HUES48 (cell line): Measurements from ENCODE around the gene NKD1.

ENCODE experiments used
- H3K27ac ChIP-seq: one replicate; pipeline ENCODE4 v1.7.0; 2013; ENCODE audit warnings: low read depth, low read length, inconsistent platforms
- H3K27me3 ChIP-seq: 2 replicates; pipeline ENCODE4 v1.6.1; 2013; ENCODE audit warnings: mild to moderate bottlenecking, low read length; ENCODE audit not compliant: control insufficient read depth, insufficient read depth
- H3K36me3 ChIP-seq: 2 replicates; pipeline ENCODE4 v1.6.1; 2013; ENCODE audit warnings: low read length; ENCODE audit not compliant: control insufficient read depth, insufficient read depth
- H3K4me1 ChIP-seq: 2 replicates; pipeline ENCODE4 v1.6.1; 2013; ENCODE audit warnings: mild to moderate bottlenecking, low read length; ENCODE audit not compliant: control insufficient read depth, insufficient read depth
- H3K4me3 ChIP-seq: 2 replicates; pipeline ENCODE4 v1.5.1; 2013; ENCODE audit warnings: mild to moderate bottlenecking, low read depth, low read length
- H3K9ac ChIP-seq: 2 replicates; pipeline ENCODE4 v1.6.1; 2013; ENCODE audit warnings: mild to moderate bottlenecking, low read depth, low read length, moderate library complexity
- H3K9me3 ChIP-seq: 2 replicates; pipeline ENCODE4 v1.6.1; 2013; ENCODE audit warnings: low read length; ENCODE audit not compliant: control insufficient read depth, insufficient read depth

The NKD1 gene

DNA sequence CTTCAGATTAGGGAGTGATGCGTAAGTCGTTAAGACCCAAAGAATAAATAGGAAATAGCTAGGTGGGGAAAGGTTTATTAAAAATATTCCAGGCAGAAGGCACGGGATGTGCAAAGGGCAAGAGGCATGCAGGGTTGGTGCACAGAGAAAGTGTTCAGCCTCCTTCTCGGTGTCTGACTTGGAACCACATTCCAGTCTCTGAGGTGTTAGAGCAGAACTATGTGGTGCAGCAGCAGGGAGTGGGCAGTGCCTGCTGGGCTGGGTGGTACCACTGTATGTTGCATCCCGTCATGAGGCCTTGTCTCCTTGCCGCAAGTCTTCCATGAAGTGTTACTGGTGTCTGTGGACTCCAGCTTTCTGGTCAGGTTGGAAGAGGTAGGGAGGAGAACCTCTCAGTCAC lies 11.1 kb downstream of the NKD1 start:
- Histone ChIP-seq H3K36me3 (no peaks in the 10 kb centered on the region), H3K9me3 (no peaks in the 10 kb centered on the region), H3K9ac (no peak overlapping the region), H3K27me3 (no peaks in the 10 kb centered on the region), H3K4me1 (no peaks in the 10 kb centered on the region), H3K4me3 (no peak overlapping the region), H3K27ac (no peak overlapping the region)

DNA sequence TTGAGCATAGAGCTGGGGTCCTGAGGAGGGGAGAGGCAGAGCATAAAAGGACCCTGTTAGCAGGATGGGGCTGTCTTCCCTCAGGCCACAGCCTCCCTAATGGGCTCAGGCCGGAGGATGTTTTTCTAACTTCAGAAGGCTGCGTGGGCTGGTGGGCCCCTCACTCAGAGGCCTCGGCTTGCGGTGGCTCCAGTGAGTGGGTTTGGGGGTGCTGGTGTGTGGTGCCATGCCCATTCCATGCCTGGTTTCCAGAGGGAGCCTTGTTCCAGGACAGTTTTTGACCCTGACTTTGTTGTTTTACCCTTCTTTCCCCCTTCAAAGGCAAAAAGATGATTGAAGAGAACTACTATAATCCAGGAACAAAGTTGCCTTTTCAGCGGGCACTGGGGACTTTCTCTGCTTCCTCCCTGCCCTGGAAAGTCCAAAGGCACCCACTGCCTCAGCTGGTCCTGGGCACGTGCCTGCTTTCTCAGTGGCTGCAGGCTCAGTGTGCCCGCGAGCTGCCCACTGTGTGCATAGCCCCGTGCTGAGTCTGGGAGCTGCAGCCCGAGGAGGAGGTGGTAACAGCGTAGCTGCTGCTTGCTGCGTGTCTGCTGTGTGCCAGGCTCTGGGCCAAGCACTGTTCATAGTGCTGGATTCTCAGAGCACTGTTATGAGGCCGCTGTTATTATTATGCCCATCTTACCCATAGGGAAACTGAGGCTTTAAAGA lies 11.8 kb downstream of the NKD1 start:
- no peaks in the 10 kb centered on the region for H3K4me1 ChIP-seq
- H3K27ac ChIP-seq = no peak overlapping the region
- H3K27me3 ChIP-seq = no peaks in the 10 kb centered on the region
- H3K9ac ChIP-seq = no peak overlapping the region
- H3K9me3 ChIP-seq = no peaks in the 10 kb centered on the region
- H3K36me3 ChIP-seq = no peaks in the 10 kb centered on the region
- no peak overlapping the region for H3K4me3 ChIP-seq

DNA sequence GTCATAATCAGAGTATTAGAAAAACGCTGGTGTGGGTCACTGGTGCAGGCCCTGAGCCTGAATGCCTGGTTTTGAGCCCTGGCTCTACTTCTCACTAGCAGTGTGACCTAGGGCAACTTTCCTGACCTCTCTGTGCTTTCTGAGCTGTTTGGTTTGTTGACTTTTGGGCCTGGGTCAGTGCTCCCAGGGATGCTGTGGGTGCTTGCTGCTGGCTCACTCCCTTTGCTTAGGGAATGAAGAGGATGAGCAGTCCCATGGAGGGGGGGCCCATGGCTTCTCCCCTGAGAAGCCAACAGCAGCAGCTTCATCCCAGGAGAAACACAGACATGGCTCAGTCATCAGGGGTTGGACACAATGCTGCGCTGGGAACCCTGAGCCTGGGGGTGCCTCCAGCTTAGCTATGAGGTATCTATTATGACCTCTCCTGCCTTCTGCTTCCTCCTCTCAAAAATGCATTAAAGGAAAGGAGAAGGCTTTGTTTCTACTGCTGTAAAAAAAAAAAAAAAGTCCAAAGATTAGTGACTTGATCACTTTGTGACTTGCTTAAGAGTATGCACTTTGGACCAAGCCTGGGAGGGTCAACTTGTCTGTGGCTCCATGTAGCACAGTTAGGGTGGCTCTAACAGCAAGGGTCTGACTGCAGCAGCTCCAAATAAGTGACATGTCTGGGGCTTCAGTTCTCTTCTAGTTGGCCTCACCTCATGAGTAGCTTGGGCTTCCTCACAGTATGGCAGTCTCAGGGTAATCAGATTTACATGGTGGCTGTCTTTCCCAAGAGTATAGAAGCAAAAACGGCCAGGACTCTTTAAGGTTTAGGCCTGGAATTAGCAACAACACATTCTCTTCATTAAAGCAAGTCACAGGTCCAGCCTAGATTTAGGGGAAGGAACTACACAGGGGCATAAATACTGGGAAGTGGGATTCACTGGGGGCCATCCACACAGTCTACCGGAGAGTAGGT lies 13.0 kb downstream of the NKD1 start:
- H3K36me3 ChIP-seq = no peaks in the 10 kb centered on the region
- H3K9ac ChIP-seq = no peak overlapping the region
- no peaks in the 10 kb centered on the region for H3K9me3 ChIP-seq
- H3K4me3 ChIP-seq = no peak overlapping the region
- H3K4me1 ChIP-seq = no peaks in the 10 kb centered on the region
- H3K27ac ChIP-seq = no peak overlapping the region
- no peaks in the 10 kb centered on the region for H3K27me3 ChIP-seq

DNA sequence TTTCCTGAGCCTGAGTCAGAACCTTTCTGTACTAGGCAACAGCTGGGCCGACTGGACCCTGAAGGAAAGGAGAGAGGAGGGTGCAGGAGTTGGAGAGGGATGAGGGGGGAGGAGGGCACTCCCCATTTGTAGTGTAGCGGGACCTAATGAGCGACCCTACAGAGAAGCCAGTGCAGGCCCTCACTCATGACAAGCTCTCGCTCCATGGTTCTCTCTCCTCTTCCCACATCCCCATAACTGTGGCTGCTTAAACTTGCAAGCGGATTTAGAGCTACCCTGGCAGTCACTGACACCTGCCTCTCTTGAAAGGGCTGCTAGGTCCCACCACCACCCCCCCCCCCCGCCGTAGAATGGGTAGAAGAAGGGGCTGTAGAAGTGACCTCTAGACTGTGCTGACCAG lies 14.5 kb downstream of the NKD1 start:
- Histone ChIP-seq H3K9ac (no peak overlapping the region), H3K36me3 (no peaks in the 10 kb centered on the region), H3K4me3 (no peak overlapping the region), H3K4me1 (no peaks in the 10 kb centered on the region), H3K9me3 (no peaks in the 10 kb centered on the region), H3K27ac (no peak overlapping the region), H3K27me3 (no peaks in the 10 kb centered on the region)

DNA sequence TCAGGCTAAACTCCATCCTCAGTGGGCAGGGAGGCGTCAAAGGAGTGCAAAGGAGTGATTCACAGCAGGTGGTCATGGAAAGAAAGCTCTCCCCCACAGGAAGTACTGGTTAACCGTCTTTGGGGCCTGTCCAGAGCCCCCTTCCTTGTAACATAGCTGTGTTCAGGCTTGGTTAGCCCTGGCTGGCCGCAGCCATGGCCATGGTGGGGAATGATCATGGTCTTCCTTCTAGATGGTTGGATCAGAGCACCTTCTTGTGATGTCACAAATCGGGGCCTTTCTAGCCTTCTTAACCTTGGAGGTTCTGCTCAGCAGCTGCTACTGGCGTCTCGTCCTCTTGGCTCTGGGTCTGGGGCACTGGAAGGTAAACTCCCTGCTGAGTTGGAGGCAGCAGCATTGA lies 15.8 kb downstream of the NKD1 start:
- H3K27ac ChIP-seq = no peak overlapping the region
- H3K4me3 ChIP-seq = no peak overlapping the region
- H3K9ac ChIP-seq = no peak overlapping the region
- H3K36me3 ChIP-seq = no peaks in the 10 kb centered on the region
- H3K9me3 ChIP-seq = no peaks in the 10 kb centered on the region
- no peaks in the 10 kb centered on the region for H3K4me1 ChIP-seq
- H3K27me3 ChIP-seq = no peaks in the 10 kb centered on the region

DNA sequence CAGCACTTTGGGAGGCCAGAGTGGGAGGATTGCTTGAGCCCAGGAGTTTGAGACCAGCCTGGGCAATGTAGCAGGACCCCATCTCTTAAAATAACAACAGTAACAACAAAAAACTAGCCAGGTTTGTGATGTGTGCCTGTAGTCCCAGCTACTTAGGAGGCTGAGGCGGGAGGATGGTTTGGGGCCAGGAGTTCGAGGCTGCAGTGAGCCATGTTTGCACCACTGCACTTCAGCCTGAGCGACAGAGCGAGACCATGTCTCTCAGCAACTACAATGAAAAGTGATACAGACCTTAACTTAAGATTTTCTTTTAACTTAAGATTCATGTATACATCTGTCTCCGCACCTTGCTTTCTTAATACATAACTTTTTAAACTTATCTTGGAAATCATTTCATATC lies 17.2 kb downstream of the NKD1 start:
- H3K9ac ChIP-seq = no peak overlapping the region
- no peaks in the 10 kb centered on the region for H3K9me3 ChIP-seq
- no peak overlapping the region for H3K4me3 ChIP-seq
- H3K27me3 ChIP-seq = no peaks in the 10 kb centered on the region
- H3K36me3 ChIP-seq = no peaks in the 10 kb centered on the region
- H3K4me1 ChIP-seq = no peaks in the 10 kb centered on the region
- H3K27ac ChIP-seq = no peak overlapping the region

DNA sequence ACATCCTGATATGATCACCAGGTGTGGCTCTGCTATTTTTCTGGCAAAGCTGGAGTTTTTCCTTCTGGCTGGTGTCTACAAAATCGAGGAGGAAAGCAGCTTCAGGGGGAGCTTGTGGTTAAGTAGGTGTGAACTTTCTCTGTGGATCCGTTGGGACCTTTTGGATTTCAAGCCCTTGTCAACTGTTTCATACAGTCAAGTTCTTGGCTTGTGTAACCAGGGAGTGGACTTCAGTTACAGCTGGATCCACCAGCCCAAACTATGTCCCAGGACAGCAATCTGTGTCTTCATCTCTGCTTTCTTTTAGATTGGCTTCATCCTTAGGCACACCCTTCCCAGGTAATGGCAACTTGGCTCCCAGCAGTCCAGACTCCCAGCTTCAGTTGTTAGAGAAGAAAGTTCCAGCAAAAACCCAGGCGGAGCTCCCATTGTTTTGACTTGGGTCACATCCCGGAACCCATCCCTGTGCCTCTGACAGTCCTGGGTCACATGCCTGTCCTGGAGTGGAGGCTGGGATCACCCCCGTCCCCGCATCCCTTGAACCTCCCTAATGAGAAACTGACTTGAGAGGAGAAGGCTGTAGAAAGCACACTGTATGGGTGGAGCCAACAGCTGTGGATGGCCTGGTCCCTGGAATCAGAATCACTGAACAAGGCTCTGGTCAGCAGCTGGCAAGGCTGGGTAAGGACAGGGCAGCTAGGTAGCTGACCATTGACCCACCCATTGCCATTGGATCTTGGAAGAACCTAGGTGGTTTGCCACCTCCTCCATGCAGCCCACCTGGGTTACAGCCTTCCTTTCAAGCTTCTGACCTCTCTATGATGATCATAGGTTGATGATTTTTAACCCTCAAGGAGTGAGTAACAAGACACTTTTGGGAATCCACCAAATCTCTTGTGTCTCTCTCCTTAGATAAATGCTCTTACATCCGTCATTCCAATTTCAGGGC lies 18.1 kb downstream of the NKD1 start:
- Histone ChIP-seq H3K9me3 (no peaks in the 10 kb centered on the region), H3K27ac (no peak overlapping the region), H3K4me3 (no peak overlapping the region), H3K27me3 (no peaks in the 10 kb centered on the region), H3K4me1 (no peaks in the 10 kb centered on the region), H3K36me3 (no peaks in the 10 kb centered on the region), H3K9ac (no peak overlapping the region)

DNA sequence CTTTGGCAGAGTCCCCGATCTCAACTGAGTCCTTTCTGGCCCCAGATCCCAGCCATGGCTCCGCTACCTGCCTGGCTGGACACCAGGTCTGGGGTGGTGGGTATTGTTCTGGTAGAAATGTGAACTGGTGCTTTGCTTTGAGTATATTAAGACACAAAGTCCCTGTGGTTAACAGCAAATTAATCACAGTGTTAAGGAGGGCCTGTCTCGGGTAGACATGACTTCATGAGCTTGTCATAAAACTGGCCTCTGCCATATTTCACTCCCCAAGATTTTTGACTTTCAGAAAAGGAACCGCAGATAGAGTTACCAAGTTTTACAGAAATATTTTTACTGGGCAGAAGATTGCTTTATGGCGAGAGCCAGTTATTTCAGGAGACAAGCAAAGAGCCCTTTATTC lies 19.5 kb downstream of the NKD1 start:
- Histone ChIP-seq H3K36me3 (no peaks in the 10 kb centered on the region), H3K27me3 (no peaks in the 10 kb centered on the region), H3K9me3 (no peaks in the 10 kb centered on the region), H3K9ac (no peak overlapping the region), H3K27ac (no peak overlapping the region), H3K4me3 (no peak overlapping the region), H3K4me1 (no peaks in the 10 kb centered on the region)

DNA sequence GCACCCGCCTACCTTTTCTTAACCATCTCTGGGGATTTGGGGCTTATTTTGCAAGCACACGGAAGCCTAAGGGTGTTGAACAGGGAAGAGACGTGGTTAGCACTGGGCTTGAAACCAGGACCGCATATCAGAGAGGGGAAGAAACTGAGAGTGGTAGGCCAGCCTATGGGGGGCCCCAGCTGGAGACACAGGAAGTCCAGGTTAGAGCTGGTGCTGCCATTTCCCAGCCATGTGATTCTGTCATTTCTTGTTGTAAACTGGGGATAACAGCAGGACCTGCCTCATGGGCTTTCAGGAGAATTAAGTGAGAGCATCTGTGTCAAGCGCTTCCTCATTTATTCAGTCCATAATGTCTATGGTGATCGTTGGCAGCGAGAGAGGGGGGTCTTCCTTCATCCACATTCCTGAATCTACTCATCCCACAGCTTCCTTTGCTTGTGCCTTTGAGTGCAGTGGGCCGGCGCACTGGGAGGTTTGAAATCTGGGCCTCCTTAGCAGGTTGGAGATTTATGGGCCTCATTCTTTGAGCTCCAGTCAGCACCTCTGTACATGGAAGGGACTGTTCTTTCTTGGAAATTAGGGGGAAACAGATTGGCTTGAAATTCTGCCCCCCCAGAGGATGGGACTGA lies 20.1 kb downstream of the NKD1 start:
- Histone ChIP-seq H3K4me3 (no peak overlapping the region), H3K36me3 (no peaks in the 10 kb centered on the region), H3K9ac (no peak overlapping the region), H3K27me3 (no peaks in the 10 kb centered on the region), H3K4me1 (no peaks in the 10 kb centered on the region), H3K27ac (no peak overlapping the region), H3K9me3 (no peaks in the 10 kb centered on the region)

DNA sequence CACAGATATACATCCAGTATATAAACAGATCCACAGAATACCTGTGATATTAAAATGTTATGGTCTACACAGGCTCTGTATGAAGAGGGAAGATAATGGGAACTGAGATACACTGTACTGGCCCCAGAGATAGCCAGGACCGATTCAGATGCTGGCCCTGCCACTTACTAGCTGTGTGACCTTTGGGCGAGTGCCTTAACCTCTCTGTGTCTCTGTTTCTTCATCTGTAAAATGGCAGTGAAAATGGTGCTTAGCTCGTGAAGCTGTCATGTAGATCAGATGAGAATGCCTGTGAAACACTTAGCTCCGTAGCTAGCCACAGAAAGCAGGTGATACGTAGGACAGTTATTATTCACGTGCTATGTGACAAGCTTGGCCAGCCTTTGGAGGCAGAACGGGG lies 22.2 kb downstream of the NKD1 start:
- Histone ChIP-seq H3K4me1 (no peaks in the 10 kb centered on the region), H3K27me3 (no peaks in the 10 kb centered on the region), H3K9me3 (no peaks in the 10 kb centered on the region)

More for the DNA sequence above, 22.2 kb downstream of the NKD1 start:
- Histone ChIP-seq H3K36me3 (no peaks in the 10 kb centered on the region), H3K9ac (no peak overlapping the region), H3K4me3 (no peak overlapping the region), H3K27ac (no peak overlapping the region)
